GM19351 (cell line): ENCODE data around the gene ETF1.
"Not testable (repeated sequence)": the region's sequence is repeated elsewhere in the genome, so short reads cannot be mapped to it uniquely, and the experiment has no call there.

Experiments
- ATAC-seq: cut with Tn5 transposase; IDR thresholded peaks from one replicate; pipeline ENCODE4 v1.9.1; 2021; ENCODE audit warnings: mild to moderate bottlenecking, moderate library complexity; ENCODE audit not compliant: unreplicated experiment

ETF1 gene

DNA sequence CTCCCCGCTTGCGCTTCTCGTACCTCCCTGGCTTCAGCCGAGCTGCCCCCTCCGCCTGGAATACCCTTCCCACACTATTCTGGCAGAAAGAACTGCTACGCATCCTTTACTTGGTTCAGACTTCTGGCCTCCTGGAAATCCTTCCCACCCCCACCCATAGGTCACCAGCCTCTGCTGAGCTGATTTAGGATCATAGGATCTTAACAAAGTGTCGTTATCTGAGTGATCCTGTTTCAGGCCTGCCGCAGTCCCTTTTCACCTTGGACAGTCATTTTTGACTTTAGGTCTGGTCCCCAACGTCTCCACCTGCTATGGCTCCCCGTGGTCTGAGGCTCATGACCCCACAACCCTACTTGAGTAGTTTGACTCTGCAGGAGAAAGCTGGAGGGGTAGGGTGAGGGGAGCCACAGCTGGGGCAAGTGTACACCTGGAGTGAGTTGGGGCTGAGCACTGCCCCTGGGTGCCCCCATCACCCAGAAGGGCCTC is 50.4 kb downstream of the ETF1 start:
- ATAC-seq, result no peak

DNA sequence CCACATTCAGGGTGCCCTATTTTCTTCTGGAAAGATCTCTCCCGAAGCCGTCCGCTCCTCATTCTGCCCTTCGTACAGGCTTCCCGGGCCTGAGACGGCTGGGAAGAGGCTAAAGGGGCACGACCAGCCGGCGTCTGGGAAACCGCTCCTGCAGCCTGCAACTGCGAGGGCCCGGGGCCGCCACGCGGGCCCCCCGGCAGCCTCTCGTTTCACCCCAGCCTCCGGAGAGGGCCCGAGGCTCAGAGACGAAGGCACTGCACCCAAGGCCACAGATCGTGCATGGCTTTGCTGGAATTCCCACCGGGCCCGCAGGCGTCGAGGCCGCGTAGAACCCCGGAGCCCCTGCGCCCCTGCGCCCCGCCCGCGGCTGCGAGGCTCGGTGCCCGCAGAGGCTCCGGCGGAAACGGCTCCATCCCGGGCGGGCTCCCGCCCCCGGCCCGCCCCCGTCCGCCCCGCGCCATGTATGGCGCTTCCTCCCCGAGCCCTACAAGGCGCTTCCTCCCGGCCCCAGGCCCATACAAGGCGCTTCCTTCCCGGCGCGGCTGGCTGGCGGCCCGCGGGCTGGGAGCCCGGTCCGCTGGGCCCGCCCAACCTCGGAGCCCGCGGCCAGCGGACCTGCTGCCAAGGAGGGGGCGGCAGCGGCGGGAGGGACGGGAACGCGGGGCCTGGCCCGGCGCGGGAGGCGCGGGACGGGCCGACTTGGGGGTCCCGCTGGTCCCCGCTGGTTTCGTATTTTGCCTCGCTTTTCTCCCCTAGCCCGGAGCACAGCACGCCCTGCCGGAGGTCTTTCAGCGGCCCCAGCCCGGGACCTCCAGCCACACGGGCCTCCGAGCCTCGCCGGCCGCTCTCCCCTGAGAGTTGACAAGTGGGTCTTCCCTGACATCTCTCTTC is 51.1 kb downstream of the ETF1 start:
- peak; percentile 99 for ATAC-seq

DNA sequence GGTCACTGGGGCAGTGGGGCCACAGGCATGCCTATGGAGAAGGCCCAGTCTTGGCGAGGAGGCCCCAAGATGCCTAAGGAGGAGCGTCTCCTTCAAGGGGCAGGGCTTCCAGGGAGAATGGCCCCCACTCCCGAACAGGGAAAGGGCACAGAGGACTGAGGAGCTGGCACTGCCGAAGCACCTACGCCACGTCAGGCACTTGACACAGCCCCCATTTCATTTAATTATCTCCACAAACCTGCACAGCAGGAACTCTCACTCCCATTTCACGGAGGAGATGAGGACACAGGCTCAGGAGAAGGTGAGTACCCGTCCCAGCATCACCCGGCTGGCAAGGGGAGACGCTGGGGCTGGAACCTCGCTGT is 51.8 kb downstream of the ETF1 start:
- ATAC-seq, result no peak

DNA sequence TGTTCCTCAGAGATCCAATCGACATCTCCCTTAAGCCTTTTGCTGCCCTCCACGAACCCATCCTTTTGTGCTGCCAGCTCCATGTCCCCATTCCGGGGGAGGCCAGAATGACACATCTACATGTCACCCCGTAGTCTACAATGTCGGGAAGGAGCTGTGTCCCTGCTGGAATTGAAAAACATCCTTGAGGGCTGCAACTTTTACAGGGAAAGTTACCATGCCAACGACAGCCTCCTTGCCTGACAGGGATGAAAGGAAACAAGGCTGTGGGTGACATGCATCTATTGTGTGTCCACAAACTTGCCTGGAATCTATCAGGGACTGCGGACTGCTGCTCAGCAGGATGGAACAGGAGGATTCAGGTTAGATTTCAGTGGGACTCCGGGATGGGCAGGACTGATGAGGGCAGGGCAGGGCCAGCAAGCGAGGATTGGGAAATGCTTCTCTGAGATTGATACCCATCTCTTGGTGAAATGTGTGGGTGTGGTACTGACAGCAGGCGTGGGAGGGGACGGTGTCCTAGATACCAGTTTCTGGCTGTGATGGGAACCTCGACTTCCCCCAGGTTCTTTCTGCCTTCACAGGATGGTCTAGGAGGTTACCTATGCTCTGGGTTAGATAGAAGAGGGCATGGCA is 52.3 kb downstream of the ETF1 start:
- no peak for ATAC-seq

DNA sequence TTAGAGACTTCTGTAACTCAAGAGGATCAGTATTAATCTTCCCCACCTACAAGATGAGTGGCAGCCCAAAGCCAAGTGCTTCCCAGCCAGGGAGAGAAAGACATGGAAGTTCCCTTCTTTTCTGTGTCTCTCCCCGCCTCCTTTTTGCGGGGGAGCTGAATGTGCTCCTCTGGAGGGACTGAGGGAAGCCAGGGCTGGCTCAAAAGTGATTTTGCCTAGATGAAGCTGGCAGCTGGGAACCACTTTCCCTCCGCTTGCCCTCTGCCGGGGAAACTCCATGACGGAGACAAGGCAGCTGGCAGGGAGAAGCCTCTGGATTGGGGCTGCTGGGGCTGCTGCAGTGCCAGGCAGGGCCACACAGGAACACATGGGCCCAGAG is 53.4 kb downstream of the ETF1 start:
- ATAC-seq, result no peak

DNA sequence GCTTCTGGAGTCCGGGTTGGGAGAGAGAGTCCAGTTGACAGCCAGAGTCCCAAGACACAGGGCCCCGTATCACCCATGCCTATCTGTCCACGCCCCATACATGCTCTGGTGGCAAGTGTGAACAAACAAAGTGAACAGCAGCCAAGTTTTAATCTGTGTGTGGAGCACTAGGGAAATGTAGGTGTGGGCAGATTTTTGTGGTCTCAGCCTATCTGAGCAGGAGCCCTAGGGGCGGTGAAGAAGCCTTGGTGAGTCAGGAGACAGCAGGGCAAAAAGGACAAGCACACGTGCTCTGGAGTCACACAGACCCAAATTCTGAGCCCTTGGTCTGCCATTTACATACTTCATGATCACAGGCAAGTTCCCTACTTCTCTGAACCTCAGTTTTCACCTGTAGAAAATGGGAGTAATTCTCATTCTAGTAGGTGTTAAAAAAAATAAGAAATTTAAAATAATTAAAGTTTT is 54.5 kb downstream of the ETF1 start:
- ATAC-seq, result no peak

DNA sequence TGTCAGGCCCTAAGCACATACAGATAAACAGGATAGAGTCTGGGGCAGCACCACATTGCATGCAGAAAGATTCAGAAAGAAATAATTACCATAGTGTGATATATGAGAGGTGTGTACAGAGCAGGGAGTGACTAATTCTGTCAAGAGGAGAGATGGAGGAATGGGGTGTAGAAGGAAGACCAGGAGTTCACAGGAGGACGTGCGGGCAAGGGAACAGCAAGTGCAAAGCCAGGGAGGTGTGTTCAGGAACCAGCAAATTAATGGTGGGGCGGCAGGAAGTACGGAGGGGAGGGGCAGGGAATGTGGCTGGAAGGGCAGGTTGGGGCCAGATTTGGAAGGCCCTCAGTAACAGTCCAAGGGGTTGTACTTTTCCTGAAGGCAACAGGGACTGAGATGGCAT is 60.4 kb downstream of the ETF1 start:
- no peak for ATAC-seq

DNA sequence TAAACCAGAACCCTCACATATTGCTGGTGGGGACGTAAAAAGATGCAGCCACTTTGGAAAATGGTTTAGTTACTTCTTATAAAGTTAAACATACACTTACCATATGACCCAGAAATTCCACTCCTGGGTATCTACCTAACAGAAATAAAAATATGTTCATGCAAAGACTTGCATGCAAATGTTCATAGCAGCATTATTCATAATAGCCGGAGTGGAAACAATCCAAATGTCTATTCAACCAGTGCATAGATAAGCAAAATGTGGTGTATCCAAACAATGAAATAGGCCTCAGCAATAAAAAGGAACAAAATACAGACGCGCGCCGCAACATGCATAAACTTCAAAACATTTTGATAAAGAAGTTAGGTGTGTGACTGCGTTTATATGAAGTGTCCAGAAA is 66.1 kb downstream of the ETF1 start:
- ATAC-seq, result no peak

DNA sequence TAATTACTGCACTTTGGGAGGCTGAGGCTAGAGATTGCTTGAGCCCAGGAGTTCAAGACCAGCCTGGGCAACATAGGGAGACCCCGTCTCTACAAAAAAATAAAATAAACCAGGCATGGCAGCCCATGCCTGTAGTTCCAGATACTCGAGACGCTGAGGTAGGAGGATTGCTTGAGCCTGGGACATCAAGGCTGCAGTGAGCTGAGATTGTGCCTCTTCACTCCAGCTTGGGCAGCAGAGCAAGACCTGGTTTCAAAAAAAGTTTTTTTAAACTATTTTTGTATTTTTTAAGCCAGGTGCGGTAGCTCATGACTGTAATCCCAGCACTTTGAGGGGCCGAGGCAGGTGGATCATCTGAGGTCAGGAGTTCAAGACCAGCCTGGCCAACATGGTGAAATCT is 69.9 kb downstream of the ETF1 start:
- ATAC-seq, result not testable (repeated sequence)

DNA sequence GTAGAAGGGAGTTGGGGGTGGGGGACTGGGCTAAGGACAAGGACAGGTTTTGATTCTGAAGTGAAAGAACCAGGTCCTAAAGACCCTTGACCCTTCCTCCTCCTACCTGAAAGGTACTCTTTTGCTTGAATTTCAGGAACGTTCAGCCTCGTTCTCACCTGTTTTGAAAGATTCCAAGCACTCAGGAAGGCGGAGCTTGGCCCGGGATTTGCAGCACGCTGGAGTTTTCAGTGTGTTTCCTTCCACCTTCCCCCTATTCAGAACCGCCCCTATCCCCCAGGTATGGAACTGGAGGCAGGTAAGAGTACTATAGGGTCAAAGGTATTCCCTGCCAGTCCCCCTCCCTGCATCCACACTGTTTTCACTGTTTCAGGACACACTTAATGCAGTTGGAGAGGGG is 70.7 kb downstream of the ETF1 start:
- no peak for ATAC-seq

DNA sequence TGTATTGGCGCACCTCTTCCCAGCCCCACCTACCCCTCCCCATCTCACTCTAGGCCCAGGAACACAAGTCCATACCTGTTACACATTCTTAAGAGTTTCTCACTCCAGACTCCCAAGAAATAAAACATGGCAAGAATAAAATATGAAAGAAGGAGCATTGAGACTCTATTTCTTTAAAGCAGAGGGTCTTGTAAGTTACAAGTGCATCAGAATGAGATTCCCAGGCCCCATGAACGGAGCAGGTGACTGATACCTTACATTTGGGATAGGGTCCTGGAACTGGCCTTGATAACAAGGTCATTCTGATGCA is 72.0 kb downstream of the ETF1 start:
- no peak for ATAC-seq

DNA sequence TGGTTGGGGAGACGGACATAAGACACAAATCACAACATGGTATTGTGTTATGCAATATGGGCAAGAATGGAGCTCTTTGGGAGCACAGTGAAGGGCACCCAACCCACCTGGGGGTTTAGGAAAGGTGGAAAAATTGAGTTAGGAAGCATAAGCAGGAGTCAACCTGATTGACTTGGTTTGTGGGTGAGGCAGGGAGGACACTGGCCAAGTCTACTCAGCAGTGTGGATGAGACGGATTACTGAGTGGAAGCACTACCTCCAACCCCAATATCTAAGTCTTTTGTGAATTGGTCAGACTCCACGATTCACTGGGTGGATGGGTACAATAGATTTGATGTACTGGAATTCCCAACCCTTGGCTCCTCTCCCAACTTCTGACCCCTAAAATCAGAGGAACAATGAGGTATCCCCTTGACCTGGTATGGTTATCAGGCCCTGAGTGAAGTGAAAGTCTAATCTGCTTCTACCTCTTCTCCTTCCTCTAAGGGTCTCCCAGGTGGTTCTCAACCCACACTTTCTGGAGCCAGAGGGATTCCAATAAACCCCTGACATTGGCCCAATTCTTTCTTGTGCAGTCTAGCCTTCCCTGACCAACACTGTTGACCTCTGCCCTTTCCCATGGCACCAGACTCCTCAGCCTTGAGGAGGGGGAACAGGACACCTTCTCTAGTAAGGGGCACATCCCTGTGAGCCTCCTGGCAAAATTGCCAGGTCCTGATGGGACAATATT is 72.5 kb downstream of the ETF1 start:
- no peak for ATAC-seq

DNA sequence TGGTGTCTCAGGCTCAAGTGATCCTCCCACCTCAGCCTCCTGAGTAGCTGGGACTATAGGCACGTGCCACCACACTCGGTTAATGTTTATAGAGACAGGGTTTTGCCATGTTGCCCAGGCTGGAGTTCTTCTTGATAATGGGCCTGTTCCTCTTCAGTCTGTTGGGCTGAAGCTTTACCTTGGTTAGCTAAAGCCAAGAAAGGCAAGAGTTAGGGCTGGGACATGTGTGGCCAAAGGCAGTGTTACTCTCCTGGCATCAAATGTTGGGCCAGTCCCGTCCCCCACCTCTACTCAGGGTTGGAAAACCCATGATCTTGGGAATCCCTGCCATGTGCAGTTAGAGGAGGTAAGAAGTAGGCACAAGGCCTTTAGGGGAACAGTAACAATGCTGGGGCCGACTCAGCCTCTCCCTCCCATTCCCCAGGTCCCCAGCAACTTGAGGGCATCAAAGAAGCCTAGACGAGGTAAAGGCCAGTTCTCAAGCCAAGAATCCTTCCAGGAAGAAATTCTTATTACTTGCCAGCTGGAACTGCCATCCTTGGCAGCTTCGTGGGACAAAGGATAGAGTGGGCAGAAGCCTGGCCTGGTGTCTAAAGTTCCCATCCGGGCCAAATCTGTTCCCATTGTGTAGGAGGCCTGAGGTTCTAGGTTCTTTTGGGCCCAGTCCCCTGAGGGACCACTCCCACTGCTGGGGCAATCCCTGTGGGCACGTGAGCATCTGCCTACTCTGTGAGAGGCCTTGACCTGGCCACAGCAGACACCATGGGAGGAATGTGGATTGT is 73.3 kb downstream of the ETF1 start:
- no peak for ATAC-seq

DNA sequence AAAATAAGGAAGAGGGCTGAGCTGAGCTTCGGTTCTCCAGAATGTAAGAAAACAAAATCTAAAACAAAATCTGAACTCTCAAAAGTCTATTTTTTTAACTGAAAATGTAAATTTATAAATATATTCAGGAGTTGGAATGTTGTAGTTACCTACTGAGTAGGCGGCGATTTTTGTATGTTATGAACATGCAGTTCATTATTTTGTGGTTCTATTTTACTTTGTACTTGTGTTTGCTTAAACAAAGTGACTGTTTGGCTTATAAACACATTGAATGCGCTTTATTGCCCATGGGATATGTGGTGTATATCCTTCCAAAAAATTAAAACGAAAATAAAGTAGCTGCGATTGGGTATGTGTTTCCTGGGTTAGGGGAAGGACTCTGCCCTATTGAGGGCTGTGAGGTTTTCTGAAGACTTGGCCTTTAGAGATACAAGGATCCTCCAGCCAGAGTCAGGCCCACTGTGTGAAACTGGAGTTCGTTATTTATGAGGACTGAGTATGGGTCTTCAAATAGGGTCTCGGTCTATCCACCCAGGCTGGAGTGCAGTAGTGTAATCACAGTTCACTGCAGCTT is 74.0 kb downstream of the ETF1 start:
- ATAC-seq, result no peak

DNA sequence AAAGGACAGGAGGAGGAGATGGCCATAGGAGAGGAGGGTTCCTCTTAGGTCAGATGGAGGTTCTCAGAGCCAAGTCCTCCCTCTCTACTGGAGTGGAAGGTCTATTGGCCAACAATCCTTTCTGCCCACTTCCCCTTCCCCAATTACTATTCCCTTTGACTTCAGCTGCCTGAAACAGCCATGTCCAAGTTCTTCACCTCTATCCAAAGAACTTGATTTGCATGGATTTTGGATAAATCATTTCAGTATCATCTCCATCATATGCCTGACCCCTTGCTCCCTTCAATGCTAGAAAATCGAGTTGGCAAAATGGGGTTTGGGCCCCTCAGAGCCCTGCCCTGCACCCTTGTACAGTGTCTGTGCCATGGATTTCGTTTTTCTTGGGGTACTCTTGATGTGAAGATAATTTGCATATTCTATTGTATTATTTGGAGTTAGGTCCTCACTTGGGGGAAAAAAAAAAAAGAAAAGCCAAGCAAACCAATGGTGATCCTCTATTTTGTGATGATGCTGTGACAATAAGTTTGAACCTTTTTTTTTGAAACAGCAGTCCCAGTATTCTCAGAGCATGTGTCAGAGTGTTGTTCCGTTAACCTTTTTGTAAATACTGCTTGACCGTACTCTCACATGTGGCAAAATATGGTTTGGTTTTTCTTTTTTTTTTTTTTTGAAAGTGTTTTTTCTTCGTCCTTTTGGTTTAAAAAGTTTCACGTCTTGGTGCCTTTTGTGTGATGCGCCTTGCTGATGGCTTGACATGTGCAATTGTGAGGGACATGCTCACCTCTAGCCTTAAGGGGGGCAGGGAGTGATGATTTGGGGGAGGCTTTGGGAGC is 74.7 kb downstream of the ETF1 start:
- ATAC-seq, result no peak

DNA sequence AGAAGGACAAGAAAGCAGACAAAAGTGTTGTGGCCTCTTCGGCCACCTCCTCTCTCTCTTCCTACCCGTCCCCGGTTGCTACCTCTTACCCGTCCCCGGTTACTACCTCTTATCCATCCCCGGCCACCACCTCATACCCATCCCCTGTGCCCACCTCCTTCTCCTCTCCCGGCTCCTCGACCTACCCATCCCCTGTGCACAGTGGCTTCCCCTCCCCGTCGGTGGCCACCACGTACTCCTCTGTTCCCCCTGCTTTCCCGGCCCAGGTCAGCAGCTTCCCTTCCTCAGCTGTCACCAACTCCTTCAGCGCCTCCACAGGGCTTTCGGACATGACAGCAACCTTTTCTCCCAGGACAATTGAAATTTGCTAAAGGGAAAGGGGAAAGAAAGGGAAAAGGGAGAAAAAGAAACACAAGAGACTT is 75.3 kb downstream of the ETF1 start:
- no peak for ATAC-seq

DNA sequence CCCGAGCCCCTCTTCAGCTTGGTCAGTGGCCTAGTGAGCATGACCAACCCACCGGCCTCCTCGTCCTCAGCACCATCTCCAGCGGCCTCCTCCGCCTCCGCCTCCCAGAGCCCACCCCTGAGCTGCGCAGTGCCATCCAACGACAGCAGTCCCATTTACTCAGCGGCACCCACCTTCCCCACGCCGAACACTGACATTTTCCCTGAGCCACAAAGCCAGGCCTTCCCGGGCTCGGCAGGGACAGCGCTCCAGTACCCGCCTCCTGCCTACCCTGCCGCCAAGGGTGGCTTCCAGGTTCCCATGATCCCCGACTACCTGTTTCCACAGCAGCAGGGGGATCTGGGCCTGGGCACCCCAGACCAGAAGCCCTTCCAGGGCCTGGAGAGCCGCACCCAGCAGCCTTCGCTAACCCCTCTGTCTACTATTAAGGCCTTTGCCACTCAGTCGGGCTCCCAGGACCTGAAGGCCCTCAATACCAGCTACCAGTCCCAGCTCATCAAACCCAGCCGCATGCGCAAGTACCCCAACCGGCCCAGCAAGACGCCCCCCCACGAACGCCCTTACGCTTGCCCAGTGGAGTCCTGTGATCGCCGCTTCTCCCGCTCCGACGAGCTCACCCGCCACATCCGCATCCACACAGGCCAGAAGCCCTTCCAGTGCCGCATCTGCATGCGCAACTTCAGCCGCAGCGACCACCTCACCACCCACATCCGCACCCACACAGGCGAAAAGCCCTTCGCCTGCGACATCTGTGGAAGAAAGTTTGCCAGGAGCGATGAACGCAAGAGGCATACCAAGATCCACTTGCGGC is 75.9 kb downstream of the ETF1 start:
- ATAC-seq, result no peak

DNA sequence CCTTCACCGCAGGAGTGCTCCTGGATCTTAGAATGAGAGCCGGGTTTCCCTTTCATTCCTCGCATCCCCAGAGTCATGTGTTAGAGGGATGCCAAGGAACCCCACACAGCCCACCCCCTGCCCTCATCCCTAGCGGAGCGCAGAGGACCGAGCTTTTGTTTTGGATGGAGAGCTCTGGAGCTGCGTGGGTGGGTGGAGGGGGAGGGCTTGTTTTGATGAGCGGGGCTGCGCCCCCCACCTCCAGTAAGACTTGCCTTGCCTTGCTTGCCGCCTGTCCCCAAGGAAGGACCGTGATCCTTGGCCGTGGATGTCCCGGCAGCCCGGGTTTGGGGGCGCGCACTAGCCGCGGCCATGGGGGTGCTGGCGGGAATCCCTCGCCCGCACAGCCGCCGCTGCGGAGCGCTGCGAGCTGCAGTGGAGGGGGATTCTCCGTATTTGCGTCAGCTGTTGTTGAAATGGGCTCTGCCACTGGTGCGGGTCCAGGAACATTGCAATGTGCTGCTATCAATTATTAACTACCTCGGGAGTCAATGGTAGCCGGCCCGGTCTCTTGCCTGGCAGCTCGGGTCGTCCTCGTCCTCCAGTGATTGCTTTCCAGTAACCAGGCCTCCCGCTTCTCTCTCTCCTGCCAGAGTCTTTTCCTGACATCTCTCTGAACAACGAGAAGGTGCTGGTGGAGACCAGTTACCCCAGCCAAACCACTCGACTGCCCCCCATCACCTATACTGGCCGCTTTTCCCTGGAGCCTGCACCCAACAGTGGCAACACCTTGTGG is 76.7 kb downstream of the ETF1 start:
- ATAC-seq, result no peak
